ENCODE results near the gene WTIP.
A peak's percentile ranks its signal among the peaks of the same experiment; 100 is the strongest.

WTIP gene

GRCh38 chr19:34555447-34555846 lies 73.9 kb downstream of the WTIP start:
- TF ChIP-seq CTCF (IDR thresholded peaks at IDR 0.05; ENCODE audit: insufficient read depth, missing control alignments) = peak; percentile 4
- FAIRE-seq = no peak
- DNase-seq (ENCODE audit: insufficient read length, low spot score) = no peak

GRCh38 chr19:34556488-34556887 lies 74.9 kb downstream of the WTIP start:
- FAIRE-seq (no peak), DNase-seq (ENCODE audit: insufficient read length, low spot score) (no peak)
- peak; percentile 55 for TF ChIP-seq CTCF (IDR thresholded peaks at IDR 0.05; ENCODE audit: insufficient read depth, missing control alignments)

GRCh38 chr19:34559045-34559444 lies 77.5 kb downstream of the WTIP start:
- DNase-seq (ENCODE audit: insufficient read length, low spot score) (no peak), FAIRE-seq (no peak)
- TF ChIP-seq CTCF (IDR thresholded peaks at IDR 0.05; ENCODE audit: insufficient read depth, missing control alignments) = no peak

GRCh38 chr19:34560229-34560628 lies 78.7 kb downstream of the WTIP start:
- FAIRE-seq (no peak), DNase-seq (ENCODE audit: insufficient read length, low spot score) (no peak)
- no peak for TF ChIP-seq CTCF (IDR thresholded peaks at IDR 0.05; ENCODE audit: insufficient read depth, missing control alignments)

All from D721Med (cell line).